H1 (cell line): ENCODE data around the gene ZBTB26. TPM values are rescaled to one million over a fixed set of nuclear protein-coding genes. Genes with fewer than 3 reads are reported as not detected.
A peak's percentile ranks its signal among the peaks of the same experiment; 100 is the strongest.

ENCODE experiments used
- ASH2L ChIP-seq: fragments of 200-600, 300-600 bp; sonication (generic); IDR thresholded peaks from one replicate; pipeline ENCODE4 v1.7.1; 2017; ENCODE audit warnings: low read length
- ATF3 ChIP-seq: IDR thresholded peaks from 2 replicates; pipeline ENCODE4 v1.6.1; 2011; ENCODE audit warnings: low read depth, mild to moderate bottlenecking, low read length; ENCODE audit not compliant: insufficient read depth
- CREB1 ChIP-seq: IDR thresholded peaks from 2 replicates; pipeline ENCODE4 v1.6.1; 2012; ENCODE audit warnings: inconsistent platforms
- CTBP2 ChIP-seq: IDR thresholded peaks from 2 replicates; pipeline ENCODE4 v1.7.0; 2011; ENCODE audit warnings: borderline replicate concordance, mild to moderate bottlenecking, moderate library complexity, mixed read lengths, low read length; ENCODE audit not compliant: insufficient read depth, insufficient read length
- CTCF ChIP-seq, 3 experiments: IDR thresholded peaks; 1 replicate in 2 of 3; 2 replicates in 1 of 3; pipeline versions ENCODE4 v1.5.1 to v1.6.1; 2011; ENCODE audit warnings: low read length in 3 of 3, mild to moderate bottlenecking in 3 of 3, inconsistent platforms in 2 of 3, low read depth in 1 of 3, moderate library complexity in 1 of 3; ENCODE audit not compliant: insufficient read depth in 1 of 3; ENCODE audit errors: control extremely low read depth in 1 of 3
- EGR1 ChIP-seq: IDR thresholded peaks from 2 replicates; pipeline ENCODE4 v1.6.1; 2011; ENCODE audit warnings: low read depth, low read length, borderline replicate concordance
- GTF2F1 ChIP-seq: IDR thresholded peaks from 2 replicates; pipeline ENCODE4 v1.6.1; 2012; ENCODE audit warnings: low read depth, low read length, improper control_type of control experiment, borderline replicate concordance
- HDAC2 ChIP-seq, 2 experiments: fragments of 300-600 bp in 1 of 2; sonication (generic) in 1 of 2; IDR thresholded peaks; 2 replicates each; pipeline ENCODE4 v1.6.1; 2011 to 2012; ENCODE audit warnings: low read depth in 2 of 2, low read length in 2 of 2, mild to moderate bottlenecking in 2 of 2, moderate library complexity in 2 of 2, borderline replicate concordance in 1 of 2, inconsistent platforms in 1 of 2
- JUND ChIP-seq: IDR thresholded peaks from 2 replicates; pipeline ENCODE4 v1.6.1; 2011; ENCODE audit warnings: mild to moderate bottlenecking, improper control_type of control experiment, low read length
- MAX ChIP-seq: IDR thresholded peaks from 2 replicates; pipeline ENCODE4 v1.6.1; 2012; ENCODE audit warnings: inconsistent platforms
- NRF1 ChIP-seq: IDR thresholded peaks from 2 replicates; pipeline ENCODE4 v1.6.1; 2011; ENCODE audit warnings: mild to moderate bottlenecking, low read depth, low read length, improper control_type of control experiment
- PHF8 ChIP-seq: fragments of 200-600 bp; sonication (generic); conservative IDR thresholded peaks from 2 replicates; pipeline ENCODE4 v1.7.1; 2012; ENCODE audit warnings: low read depth, mild to moderate bottlenecking, inconsistent platforms, low read length, moderate library complexity
- POLR2AphosphoS5 ChIP-seq: IDR thresholded peaks from 2 replicates; pipeline ENCODE4 v1.6.1; 2011; ENCODE audit warnings: low read depth, low read length
- POU5F1 ChIP-seq: IDR thresholded peaks from 2 replicates; pipeline ENCODE4 v1.6.1; 2011; ENCODE audit warnings: low read depth, mild to moderate bottlenecking, low read length, moderate library complexity
- SIRT6 ChIP-seq: IDR thresholded peaks from one replicate; pipeline ENCODE4 v1.7.1; 2012; ENCODE audit warnings: low read length, inconsistent platforms
- SP2 ChIP-seq: IDR thresholded peaks from 2 replicates; pipeline ENCODE4 v1.6.1; 2012; ENCODE audit warnings: mild to moderate bottlenecking, low read length, inconsistent platforms
- TAF1 ChIP-seq: IDR thresholded peaks from 2 replicates; pipeline ENCODE4 v1.6.1; 2011; ENCODE audit warnings: mild to moderate bottlenecking, low read depth, low read length
- TEAD4 ChIP-seq: IDR thresholded peaks from 2 replicates; pipeline ENCODE4 v1.6.1; 2012; ENCODE audit warnings: low read depth, low read length, inconsistent platforms, mixed read lengths
- USF2 ChIP-seq: IDR thresholded peaks from 2 replicates; pipeline ENCODE4 v1.6.1; 2011; ENCODE audit warnings: low read length, improper control_type of control experiment
- YY1 ChIP-seq: IDR thresholded peaks from 2 replicates; pipeline ENCODE4 v1.6.1; 2011; ENCODE audit warnings: low read depth, mild to moderate bottlenecking, low read length
- polyA plus RNA-seq, 7 experiments: library from polyadenylated mRNA; depleted of rRNA in 3 of 7; stranded (reverse) in 5 of 7; unstranded in 2 of 7; fragments of >200 nt in 5 of 7; fragments of 200-250 nt in 2 of 7; gene quantifications; 1 replicate in 5 of 7; 2 replicates in 1 of 7; 4 replicates in 1 of 7; pipeline versions ENCODE4 v1.2.1 to v1.2.3, GENCODE V29; 2011 to 2013; ENCODE audit warnings: missing spikeins in 2 of 7, mixed read lengths in 2 of 7
- total RNA-seq: library from RNA; stranded (reverse); fragmentation: NEBNext Ultra II Directional; extraction: Animal tissue kit (Norgen Biotek cat#: 25700); gene quantifications from 2 replicates; pipeline ENCODE4 v1.2.1, GENCODE V29; 2021

The ZBTB26 gene
- total and polyA plus RNA-seq, 2 of the 8 experiments (the other 6 are each of a cell fraction or from before 2014, with no cell fraction given): 5.7 to 7.4 TPM

GRCh38 chr9:122904823-122905710, 26.2 kb downstream of the ZBTB26 start, which contains the start of gene RC3H2 (continued):
- peak; percentile 77 for TF ChIP-seq ATF3
- no peak for TF ChIP-seq CTCF (IDR thresholded peaks at IDR 0.05; ENCODE audit: control extremely low read depth in 1 of 3, insufficient read depth in 1 of 3, low read depth in 1 of 3, low read length in 3 of 3)
- TF ChIP-seq YY1: no peak
- TF ChIP-seq SIRT6: no peak
- peak; percentile 99 for TF ChIP-seq PHF8
- TF ChIP-seq ASH2L: peak; percentile 94
- peak; percentile 71; the same call in 1 of the 2 replicates for TF ChIP-seq EGR1
- peak; percentile 59 for TF ChIP-seq CREB1
- TF ChIP-seq JUND: 0 out of 2 replicates have a peak, but pooled peaks have one; percentile 30
- no peak for TF ChIP-seq POU5F1
- TF ChIP-seq HDAC2 (IDR thresholded peaks at IDR 0.05; ENCODE audit: borderline replicate concordance in 1 of 2, low read depth in 2 of 2, low read length in 2 of 2): peak in 1 of 2 experiments; percentile 53; a peak in 1 of 4 replicates
- no peak for TF ChIP-seq CTBP2
- TF ChIP-seq MAX: peak; percentile 50
- peak; percentile 92 for TF ChIP-seq POLR2AphosphoS5
- peak; percentile 97 for TF ChIP-seq USF2
- TF ChIP-seq GTF2F1: peak; percentile 93
- peak; percentile 81 for TF ChIP-seq TAF1
- TF ChIP-seq NRF1: no peak
- TF ChIP-seq TEAD4: peak; percentile 86
- no peak for TF ChIP-seq SP2
